IMR-90 (cell line): ENCODE results near the gene TRMT11.

Experiments used
- CEBPB ChIP-seq: IDR thresholded peaks from 2 replicates; pipeline ENCODE4 v1.6.1; 2012; ENCODE audit warnings: low read depth, low read length, improper control_type of control experiment
- FOS ChIP-seq: fragments of 150-350 bp; IDR thresholded peaks from 2 replicates; pipeline ENCODE4 v1.6.1; 2016; ENCODE audit warnings: low read depth, low read length
- NFE2L2 ChIP-seq: fragments of 150-350 bp; IDR thresholded peaks from 2 replicates; pipeline ENCODE4 v1.6.1; 2016; ENCODE audit warnings: low read depth, mild to moderate bottlenecking, low read length
- POLR2A ChIP-seq: IDR thresholded peaks from 2 replicates; pipeline ENCODE4 v1.6.1; 2012; ENCODE audit warnings: mild to moderate bottlenecking, low read depth, low read length
- RAD21 ChIP-seq: IDR thresholded peaks from 2 replicates; pipeline ENCODE4 v1.6.1; 2012; ENCODE audit warnings: low read length, improper control_type of control experiment
- RCOR1 ChIP-seq: IDR thresholded peaks from 2 replicates; pipeline ENCODE4 v1.6.1; 2012; ENCODE audit warnings: mild to moderate bottlenecking, low read length, improper control_type of control experiment; ENCODE audit not compliant: insufficient replicate concordance
- TF ChIP-seq, protein P1 (sequence below): conservative IDR thresholded peaks from 2 replicates; pipeline ENCODE4 v1.5.1; 2012; ENCODE audit warnings: mild to moderate bottlenecking, low read depth, low read length, improper control_type of control experiment
- TF ChIP-seq, protein P2 (sequence below): fragments of 150-350 bp; IDR thresholded peaks from 2 replicates; pipeline ENCODE4 v1.6.1; 2017; ENCODE audit warnings: mild to moderate bottlenecking, antibody characterized with exemption, low read length, low read depth
- TF ChIP-seq, protein P3 (sequence below): fragments of 150-350 bp; IDR thresholded peaks from 2 replicates; pipeline ENCODE4 v1.6.1; 2016; ENCODE audit warnings: low read depth, mild to moderate bottlenecking, low read length, moderate library complexity, borderline replicate concordance

DNA sequence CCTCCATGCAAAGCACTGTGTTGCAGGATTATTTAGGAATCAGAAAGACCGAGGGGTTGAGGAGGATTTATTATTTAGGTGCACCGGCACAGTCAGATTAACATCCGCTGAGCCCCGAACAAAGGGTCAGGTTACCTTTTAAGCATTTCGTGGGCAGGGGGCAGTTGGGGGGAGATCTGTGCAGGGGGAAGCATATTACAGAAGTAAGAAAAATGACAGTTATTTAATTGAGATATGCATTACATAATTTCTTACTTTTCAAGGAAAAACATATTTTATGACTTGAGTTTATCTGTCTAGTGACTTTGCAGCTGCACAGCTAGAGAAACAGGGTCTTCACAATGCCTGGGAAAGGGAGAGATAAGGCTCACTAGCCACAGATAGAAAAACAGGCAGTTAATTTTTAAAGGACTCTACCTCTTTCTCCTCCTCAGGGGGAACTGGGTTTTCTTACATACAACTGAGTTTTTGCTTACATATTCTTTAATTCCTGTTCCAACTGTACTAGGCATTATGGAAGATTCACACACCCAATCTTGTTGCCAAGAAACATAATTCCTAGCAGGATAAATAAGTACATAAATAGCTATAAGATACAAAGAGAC lies 31.5 kb upstream of the TRMT11 start:
- TF ChIP-seq, protein P1, sequence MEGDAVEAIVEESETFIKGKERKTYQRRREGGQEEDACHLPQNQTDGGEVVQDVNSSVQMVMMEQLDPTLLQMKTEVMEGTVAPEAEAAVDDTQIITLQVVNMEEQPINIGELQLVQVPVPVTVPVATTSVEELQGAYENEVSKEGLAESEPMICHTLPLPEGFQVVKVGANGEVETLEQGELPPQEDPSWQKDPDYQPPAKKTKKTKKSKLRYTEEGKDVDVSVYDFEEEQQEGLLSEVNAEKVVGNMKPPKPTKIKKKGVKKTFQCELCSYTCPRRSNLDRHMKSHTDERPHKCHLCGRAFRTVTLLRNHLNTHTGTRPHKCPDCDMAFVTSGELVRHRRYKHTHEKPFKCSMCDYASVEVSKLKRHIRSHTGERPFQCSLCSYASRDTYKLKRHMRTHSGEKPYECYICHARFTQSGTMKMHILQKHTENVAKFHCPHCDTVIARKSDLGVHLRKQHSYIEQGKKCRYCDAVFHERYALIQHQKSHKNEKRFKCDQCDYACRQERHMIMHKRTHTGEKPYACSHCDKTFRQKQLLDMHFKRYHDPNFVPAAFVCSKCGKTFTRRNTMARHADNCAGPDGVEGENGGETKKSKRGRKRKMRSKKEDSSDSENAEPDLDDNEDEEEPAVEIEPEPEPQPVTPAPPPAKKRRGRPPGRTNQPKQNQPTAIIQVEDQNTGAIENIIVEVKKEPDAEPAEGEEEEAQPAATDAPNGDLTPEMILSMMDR, result no peak
- no peak for TF ChIP-seq RCOR1
- no peak for TF ChIP-seq RAD21
- TF ChIP-seq CEBPB, result no peak
- TF ChIP-seq, protein P2, sequence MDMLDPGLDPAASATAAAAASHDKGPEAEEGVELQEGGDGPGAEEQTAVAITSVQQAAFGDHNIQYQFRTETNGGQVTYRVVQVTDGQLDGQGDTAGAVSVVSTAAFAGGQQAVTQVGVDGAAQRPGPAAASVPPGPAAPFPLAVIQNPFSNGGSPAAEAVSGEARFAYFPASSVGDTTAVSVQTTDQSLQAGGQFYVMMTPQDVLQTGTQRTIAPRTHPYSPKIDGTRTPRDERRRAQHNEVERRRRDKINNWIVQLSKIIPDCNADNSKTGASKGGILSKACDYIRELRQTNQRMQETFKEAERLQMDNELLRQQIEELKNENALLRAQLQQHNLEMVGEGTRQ, result no peak
- no peak for TF ChIP-seq POLR2A
- TF ChIP-seq, protein P3, sequence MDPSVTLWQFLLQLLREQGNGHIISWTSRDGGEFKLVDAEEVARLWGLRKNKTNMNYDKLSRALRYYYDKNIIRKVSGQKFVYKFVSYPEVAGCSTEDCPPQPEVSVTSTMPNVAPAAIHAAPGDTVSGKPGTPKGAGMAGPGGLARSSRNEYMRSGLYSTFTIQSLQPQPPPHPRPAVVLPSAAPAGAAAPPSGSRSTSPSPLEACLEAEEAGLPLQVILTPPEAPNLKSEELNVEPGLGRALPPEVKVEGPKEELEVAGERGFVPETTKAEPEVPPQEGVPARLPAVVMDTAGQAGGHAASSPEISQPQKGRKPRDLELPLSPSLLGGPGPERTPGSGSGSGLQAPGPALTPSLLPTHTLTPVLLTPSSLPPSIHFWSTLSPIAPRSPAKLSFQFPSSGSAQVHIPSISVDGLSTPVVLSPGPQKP, result no peak
- TF ChIP-seq FOS, result no peak
- no peak for TF ChIP-seq NFE2L2
